Fibroblast of skin of left biceps (primary cell): ENCODE data around the gene OR11H6.
"Not testable (repeated sequence)": the region's sequence is repeated elsewhere in the genome, so short reads cannot be mapped to it uniquely, and the experiment has no call there.

Experiments used
- DNase-seq, 2 experiments: peaks; one replicate each; pipeline ENCODE4 v3.0.0-alpha.2; 2013; ENCODE audit warnings: low read depth in 2 of 2

Gene OR11H6

GRCh38 chr14:20264361-20264760, 40.9 kb downstream of the OR11H6 start:
- DNase-seq: not testable (repeated sequence)

- DNase-seq: no peak
These were observed 50.6 kb downstream of the OR11H6 start for GRCh38 chr14:20274062-20274461.
